Retinal pigment epithelial cell (primary cell): ENCODE measurements around the gene ZBTB7A.

Experiments used
- DNase-seq: peaks from one replicate; pipeline ENCODE4 v3.0.0-alpha.2; 2010; ENCODE audit warnings: low read depth
- H3K4me3 ChIP-seq: 2 replicates; pipeline ENCODE4 v1.5.1; 2011; ENCODE audit warnings: mild to moderate bottlenecking, low read length, control low read depth, moderate library complexity
- TF ChIP-seq, protein P1 (sequence below): conservative IDR thresholded peaks from 2 replicates; pipeline ENCODE4 v1.5.1; 2011; ENCODE audit warnings: low read depth, low read length, control low read depth, inconsistent platforms

The ZBTB7A gene

DNA sequence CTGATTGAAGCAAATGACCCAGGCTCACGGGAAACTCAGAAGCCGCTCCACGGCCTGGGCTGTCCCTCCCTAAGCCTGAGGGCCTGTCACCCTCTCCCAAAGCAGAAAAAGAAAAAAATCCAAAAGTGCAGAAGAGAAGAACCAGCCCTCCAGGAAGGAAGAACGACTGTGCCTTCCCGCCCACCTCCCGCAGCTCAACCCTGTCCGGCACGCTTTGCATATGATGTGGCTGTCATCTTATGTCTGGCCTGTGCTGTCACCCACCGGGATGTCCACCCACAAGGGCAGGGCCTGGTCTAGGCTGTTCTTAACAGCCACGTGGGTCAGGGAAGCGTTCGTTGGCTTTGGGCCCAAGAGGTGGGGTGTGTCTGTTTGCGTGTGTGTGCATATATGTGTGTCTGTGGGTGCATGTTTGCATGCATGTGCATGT lies 13.7 kb downstream of the ZBTB7A start:
- TF ChIP-seq, protein P1, sequence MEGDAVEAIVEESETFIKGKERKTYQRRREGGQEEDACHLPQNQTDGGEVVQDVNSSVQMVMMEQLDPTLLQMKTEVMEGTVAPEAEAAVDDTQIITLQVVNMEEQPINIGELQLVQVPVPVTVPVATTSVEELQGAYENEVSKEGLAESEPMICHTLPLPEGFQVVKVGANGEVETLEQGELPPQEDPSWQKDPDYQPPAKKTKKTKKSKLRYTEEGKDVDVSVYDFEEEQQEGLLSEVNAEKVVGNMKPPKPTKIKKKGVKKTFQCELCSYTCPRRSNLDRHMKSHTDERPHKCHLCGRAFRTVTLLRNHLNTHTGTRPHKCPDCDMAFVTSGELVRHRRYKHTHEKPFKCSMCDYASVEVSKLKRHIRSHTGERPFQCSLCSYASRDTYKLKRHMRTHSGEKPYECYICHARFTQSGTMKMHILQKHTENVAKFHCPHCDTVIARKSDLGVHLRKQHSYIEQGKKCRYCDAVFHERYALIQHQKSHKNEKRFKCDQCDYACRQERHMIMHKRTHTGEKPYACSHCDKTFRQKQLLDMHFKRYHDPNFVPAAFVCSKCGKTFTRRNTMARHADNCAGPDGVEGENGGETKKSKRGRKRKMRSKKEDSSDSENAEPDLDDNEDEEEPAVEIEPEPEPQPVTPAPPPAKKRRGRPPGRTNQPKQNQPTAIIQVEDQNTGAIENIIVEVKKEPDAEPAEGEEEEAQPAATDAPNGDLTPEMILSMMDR: no peak
- DNase-seq: no peak
- no peak overlapping the region for H3K4me3 ChIP-seq

DNA sequence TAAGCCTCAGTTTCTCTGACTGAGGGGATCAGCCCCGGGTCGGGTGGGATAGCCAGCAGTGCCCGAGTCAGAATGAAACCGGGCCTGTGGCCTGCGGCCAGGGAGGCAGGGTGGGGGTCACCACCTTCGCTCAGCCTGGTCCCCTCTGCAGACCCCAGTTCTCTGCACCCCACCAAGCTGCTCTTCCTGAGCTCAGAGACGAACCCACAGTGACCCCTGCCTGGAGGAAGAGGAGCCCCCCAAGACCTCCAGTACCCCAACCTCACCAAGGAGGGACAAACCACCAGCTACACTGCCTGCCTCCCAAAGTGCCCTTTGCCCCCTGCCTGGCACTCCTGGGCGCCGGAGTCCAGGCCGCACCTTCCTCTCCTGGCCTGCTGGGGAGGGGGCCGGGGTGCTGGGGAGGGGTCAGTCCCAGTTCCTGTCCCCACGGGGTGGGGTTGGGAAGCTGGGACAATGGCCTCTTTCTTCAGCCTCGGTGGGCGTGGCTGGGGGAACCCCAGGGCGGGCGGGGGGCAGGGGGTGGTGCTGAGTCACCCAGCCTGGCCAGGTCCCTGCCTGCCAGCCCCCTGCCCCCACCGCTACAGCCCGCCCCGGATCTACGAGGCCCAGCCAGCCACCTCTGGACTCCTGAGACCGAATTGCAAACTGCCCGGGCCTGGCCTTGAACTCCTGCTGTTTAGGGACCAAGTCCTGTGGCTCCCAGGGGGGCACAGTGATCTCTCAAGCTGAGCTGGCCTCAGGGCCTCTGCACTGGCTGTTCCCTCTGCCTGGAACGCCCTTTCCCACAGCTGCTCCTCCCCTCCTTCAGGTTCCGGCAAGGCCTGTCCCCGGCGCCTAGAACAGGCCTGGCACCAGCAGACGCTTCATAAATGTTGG lies 14.3 kb downstream of the ZBTB7A start:
- H3K4me3 ChIP-seq: no peak overlapping the region
- no peak for DNase-seq
- TF ChIP-seq, protein P1: no peak

DNA sequence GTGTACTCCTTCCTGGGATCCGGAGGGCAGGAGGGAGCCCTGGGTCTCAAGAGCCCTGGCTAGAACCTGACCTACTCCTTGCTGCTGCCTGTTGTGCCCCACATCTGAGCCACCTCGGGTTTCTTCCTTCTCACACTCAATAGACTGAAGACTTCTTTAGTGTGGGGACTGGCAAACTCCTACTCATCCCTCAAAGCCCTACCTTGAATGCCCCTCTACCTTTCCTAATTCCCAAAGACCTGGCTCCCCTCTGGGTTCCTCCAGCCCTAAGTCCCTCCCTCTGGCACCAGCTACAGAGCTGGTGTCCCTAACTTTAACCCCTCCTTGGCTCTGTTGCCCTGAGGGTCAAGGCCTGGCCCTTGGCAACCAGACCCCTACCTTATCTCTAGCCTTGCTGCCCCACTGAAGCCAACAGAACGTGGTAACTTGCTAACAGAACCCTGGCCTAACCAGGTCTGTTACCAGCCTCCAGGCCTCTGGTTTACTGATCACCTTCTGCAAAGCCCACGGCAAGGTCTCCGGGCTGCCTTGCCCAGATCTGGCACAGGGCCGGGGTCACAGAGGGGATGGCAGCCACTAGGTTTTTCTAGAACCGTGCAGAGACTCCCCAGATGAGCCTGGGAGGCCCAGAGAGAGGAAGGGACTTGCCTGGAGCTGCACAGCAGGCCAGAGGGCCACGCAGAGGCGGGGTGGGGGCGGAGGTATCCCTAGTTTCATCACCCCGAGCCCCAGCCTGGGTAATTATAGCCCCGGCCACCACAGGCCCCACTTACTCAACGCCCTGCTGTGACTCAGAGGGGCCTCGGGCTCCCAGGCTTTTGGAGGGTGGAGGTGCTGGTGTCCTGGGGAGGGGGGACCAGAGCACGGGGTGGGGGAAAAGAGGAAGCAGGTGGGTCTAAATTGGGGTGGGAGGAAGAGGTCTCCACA lies 15.3 kb downstream of the ZBTB7A start:
- DNase-seq: no peak
- TF ChIP-seq, protein P1: no peak
- H3K4me3 ChIP-seq: no peak overlapping the region

DNA sequence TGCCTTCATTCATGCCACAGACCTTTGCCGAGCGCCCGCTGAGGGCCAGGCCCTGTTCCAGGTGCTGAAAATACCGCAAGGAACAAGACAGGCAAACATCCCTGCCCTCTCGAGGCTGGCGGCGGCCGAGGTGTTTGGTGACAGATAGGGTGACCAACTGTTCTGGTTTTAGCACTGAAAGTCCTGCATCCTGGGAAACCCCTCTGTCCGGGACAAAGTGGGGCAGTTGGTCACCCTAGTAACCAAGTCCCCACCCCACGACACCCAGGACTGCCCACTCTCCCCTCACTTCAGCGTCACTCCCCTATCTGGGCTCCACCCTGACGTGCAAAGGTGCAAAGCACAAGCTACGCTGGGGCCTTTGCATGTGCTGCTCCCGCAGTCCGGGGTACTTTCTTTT lies 17.3 kb downstream of the ZBTB7A start:
- H3K4me3 ChIP-seq: no peak overlapping the region
- TF ChIP-seq, protein P1: no peak
- DNase-seq: no peak

DNA sequence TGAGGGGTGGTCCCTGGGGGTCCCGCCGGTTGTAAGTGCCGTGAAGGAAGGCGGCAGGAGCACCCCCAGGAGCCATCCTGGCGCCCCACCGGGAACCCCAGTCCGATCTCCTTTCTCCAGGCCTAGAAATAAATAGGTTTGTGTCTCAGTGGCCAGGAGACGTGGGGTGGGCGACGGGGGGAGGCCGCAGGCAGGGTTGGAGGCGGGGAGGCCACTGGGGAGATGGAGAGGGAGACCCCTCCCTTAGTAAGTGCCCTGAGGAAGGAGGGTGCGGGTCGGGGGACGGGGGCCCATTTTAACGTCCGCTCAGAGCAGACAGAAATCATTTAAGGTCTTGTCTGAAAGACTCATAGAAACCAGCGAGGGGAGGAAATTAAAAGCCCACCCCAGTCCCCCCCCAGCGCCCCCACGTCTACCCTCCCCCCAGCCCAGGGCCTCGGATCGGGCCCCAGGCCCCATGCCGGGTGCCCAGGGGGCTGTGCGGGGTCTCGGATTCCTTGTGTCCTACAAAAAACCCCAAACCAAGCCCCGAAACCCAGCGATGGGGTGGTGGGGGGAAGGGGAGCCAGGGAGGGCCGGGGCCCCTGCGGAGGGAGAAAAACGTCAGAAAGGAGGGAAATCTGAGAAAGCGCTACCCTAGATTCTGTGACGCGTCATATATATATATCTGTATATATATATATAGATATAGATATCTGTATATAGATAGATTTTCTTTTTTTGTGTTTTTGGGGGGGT lies 19.6 kb downstream of the ZBTB7A start:
- TF ChIP-seq, protein P1: no peak
- no peak for DNase-seq
- no peak overlapping the region for H3K4me3 ChIP-seq

DNA sequence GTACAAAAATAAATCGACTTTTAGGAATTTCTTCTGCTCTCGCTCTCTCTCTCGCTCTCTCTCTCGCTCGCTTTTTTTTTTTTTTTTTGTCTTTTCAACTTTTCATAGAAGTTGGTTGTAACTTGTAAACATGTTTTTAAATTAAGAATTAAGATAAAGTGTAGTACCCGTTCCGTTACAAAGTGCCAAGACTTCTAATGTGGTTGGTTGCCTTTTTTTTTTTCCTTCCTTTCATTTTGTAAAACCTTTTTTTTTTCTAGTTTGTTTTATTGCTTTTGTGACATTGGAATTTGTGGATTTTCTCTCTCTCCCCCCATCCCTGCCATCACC lies 20.4 kb downstream of the ZBTB7A start:
- no peak for DNase-seq
- H3K4me3 ChIP-seq: no peak overlapping the region
- TF ChIP-seq, protein P1: no peak
